Measurements from ENCODE around the gene ZNF397.

DNA sequence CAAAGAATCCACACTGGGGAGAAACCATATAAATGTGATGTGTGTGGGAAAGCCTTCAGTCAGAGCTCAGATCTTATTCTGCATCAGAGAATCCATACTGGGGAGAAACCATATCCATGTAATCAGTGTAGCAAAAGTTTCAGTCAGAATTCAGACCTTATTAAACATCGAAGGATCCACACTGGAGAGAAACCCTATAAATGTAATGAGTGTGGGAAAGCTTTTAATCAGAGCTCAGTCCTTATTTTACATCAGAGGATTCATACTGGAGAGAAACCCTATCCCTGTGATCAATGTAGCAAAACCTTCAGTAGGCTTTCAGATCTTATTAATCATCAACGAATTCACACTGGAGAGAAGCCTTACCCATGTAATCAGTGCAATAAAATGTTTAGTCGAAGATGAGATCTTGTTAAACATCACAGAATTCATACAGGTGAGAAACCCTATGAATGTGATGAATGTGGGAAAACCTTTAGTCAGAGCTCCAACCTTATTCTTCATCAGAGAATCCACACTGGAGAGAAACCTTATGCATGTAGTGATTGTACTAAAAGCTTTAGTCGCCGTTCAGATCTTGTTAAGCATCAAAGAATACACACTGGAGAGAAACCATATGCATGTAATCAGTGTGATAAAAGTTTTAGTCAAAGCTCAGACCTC, 65.9 kb downstream of the ZNF397 start:
- TF ChIP-seq, protein P1, sequence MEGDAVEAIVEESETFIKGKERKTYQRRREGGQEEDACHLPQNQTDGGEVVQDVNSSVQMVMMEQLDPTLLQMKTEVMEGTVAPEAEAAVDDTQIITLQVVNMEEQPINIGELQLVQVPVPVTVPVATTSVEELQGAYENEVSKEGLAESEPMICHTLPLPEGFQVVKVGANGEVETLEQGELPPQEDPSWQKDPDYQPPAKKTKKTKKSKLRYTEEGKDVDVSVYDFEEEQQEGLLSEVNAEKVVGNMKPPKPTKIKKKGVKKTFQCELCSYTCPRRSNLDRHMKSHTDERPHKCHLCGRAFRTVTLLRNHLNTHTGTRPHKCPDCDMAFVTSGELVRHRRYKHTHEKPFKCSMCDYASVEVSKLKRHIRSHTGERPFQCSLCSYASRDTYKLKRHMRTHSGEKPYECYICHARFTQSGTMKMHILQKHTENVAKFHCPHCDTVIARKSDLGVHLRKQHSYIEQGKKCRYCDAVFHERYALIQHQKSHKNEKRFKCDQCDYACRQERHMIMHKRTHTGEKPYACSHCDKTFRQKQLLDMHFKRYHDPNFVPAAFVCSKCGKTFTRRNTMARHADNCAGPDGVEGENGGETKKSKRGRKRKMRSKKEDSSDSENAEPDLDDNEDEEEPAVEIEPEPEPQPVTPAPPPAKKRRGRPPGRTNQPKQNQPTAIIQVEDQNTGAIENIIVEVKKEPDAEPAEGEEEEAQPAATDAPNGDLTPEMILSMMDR (IDR thresholded peaks at IDR 0.05): no peak
- no peak for TF ChIP-seq POLR2A (IDR thresholded peaks at IDR 0.05)
